Neural cell (in vitro differentiated cells): ENCODE data around the gene SLX4IP.

Experiments used
- EP300 ChIP-seq: fragments of 450-650 bp; conservative IDR thresholded peaks from 2 replicates; pipeline ENCODE4 v1.6.1; 2014; ENCODE audit warnings: antibody characterized with exemption, mild to moderate bottlenecking, moderate library complexity; ENCODE audit not compliant: poor library complexity, severe bottlenecking
- EZH2 ChIP-seq: fragments of 200-600, 300-800 bp; shearing (Covaris generic), sonication (generic); IDR thresholded peaks from 2 replicates; pipeline ENCODE4 v1.6.1; 2014; ENCODE audit warnings: antibody characterized with exemption, low read length, borderline replicate concordance, mild to moderate bottlenecking; ENCODE audit not compliant: insufficient read depth, poor library complexity, severe bottlenecking
- MXI1 ChIP-seq: fragments of 450-650 bp; conservative IDR thresholded peaks from 2 replicates; pipeline ENCODE4 v1.6.1; 2014; ENCODE audit warnings: antibody characterized with exemption, mild to moderate bottlenecking; ENCODE audit not compliant: poor library complexity, severe bottlenecking
- POLR2AphosphoS5 ChIP-seq: IDR thresholded peaks from 2 replicates; pipeline ENCODE4 v1.6.1; 2012
- RAD21 ChIP-seq: fragments of 450-650 bp; conservative IDR thresholded peaks from 2 replicates; pipeline ENCODE4 v1.6.1; 2014; ENCODE audit warnings: antibody characterized with exemption, mild to moderate bottlenecking, moderate library complexity
- REST ChIP-seq: IDR thresholded peaks from 2 replicates; pipeline ENCODE4 v1.6.1; 2012; ENCODE audit warnings: borderline replicate concordance
- SMC3 ChIP-seq: fragments of 450-650 bp; conservative IDR thresholded peaks from 2 replicates; pipeline ENCODE4 v1.6.1; 2014; ENCODE audit warnings: antibody characterized with exemption, mild to moderate bottlenecking, moderate library complexity; ENCODE audit not compliant: poor library complexity
- TAF1 ChIP-seq: IDR thresholded peaks from 2 replicates; pipeline ENCODE4 v1.6.1; 2012; ENCODE audit warnings: low read depth
- TF ChIP-seq, protein P1 (sequence below): fragments of 450-650 bp; IDR thresholded peaks from 2 replicates; pipeline ENCODE4 v1.5.1; 2014; ENCODE audit warnings: antibody characterized with exemption, mild to moderate bottlenecking, moderate library complexity; ENCODE audit not compliant: poor library complexity, severe bottlenecking

GRCh38 chr20:10497791-10498190 is 62.7 kb downstream of the SLX4IP start:
- TF ChIP-seq EP300 (no peak), RAD21 (no peak), TAF1 (no peak), POLR2AphosphoS5 (no peak), EZH2 (no peak), SMC3 (no peak), REST (no peak), MXI1 (no peak)
- TF ChIP-seq, protein P1, sequence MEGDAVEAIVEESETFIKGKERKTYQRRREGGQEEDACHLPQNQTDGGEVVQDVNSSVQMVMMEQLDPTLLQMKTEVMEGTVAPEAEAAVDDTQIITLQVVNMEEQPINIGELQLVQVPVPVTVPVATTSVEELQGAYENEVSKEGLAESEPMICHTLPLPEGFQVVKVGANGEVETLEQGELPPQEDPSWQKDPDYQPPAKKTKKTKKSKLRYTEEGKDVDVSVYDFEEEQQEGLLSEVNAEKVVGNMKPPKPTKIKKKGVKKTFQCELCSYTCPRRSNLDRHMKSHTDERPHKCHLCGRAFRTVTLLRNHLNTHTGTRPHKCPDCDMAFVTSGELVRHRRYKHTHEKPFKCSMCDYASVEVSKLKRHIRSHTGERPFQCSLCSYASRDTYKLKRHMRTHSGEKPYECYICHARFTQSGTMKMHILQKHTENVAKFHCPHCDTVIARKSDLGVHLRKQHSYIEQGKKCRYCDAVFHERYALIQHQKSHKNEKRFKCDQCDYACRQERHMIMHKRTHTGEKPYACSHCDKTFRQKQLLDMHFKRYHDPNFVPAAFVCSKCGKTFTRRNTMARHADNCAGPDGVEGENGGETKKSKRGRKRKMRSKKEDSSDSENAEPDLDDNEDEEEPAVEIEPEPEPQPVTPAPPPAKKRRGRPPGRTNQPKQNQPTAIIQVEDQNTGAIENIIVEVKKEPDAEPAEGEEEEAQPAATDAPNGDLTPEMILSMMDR: no peak
